GM06990 (cell line): ENCODE data around the gene RPL15.
"Not testable (repeated sequence)": the region's sequence is repeated elsewhere in the genome, so short reads cannot be mapped to it uniquely, and the experiment has no call there.

Source experiments
- DNase-seq: peaks from one replicate; pipeline ENCODE4 v3.0.0-alpha.2; 2011; ENCODE audit not compliant: insufficient read length; ENCODE audit errors: extremely low read depth
- H3K27me3 ChIP-seq: replicated peaks from 2 replicates; pipeline ENCODE4 v1.6.0; 2011; ENCODE audit warnings: low read length; ENCODE audit not compliant: control insufficient read depth, insufficient read depth
- H3K36me3 ChIP-seq: 2 replicates; pipeline ENCODE4 v1.5.1; 2011; ENCODE audit warnings: low read length; ENCODE audit not compliant: control insufficient read depth, insufficient read depth
- H3K4me3 ChIP-seq: replicated peaks from 2 replicates; pipeline ENCODE4 v1.5.1; 2011; ENCODE audit warnings: low read depth, mild to moderate bottlenecking, control low read depth, low read length
- TF ChIP-seq, protein P1 (sequence below): IDR thresholded peaks from 2 replicates; pipeline ENCODE4 v1.5.1; 2011; ENCODE audit warnings: low read length, control low read depth, mild to moderate bottlenecking, inconsistent platforms; ENCODE audit not compliant: insufficient read depth, poor library complexity, severe bottlenecking

Gene RPL15

DNA sequence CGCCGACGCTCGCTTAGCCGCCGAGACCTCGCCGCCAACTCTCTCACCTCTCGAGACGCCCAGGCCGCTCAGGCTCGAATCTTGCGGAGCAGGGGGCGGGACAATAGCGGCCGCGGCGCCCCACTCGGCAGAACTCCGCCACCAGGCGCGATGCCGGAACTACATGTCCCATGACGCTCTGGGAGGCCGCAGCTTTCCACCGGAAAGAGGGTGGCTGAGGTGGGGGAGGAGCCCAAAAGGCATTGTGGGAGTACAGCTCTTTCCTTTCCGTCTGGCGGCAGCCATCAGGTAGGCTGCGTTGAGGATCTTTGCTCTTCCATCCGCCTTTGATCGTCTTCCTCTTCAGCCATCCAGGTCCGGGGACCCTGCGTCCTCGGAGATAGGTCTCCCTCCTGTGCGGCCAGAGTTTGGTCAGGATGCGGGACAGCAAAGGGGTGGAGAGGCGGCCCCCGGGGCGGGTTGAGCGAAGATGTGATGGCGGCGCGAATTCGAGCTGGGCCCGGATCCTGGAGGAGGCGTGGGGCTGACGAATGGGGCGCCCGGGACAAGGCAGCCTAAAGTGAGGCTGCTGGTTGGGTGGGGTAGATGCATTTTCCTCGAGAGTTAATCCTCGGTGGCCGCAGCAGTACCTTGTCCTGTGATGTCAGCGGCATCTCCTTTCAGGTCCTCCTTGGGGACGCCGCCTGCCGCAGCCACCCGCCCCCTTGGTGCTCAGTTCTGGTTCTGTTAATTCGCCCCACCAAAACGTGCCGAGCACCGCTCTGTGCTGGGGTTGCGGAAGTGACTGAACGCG, at the start of gene RPL15, which contains the start of gene NKIRAS1:
Gene RPL15, plus strand, starts transcription at position 247 of the 793 bp plus-strand sequence. CDS start 728 bp downstream, outside the sequence.
Gene NKIRAS1, minus strand, starts transcription at position 105 of the 793 bp plus-strand sequence. CDS start 6,086 bp downstream, outside the sequence.
- H3K4me3 ChIP-seq, result peak within 1 kb of the TSS; percentile 98
- H3K27me3 ChIP-seq, result no peaks in the 10 kb centered on the region
- DNase-seq, result peak; percentile 97
- H3K36me3 ChIP-seq, result peaks cover 7% of the 10 kb centered on the region
- TF ChIP-seq, protein P1, sequence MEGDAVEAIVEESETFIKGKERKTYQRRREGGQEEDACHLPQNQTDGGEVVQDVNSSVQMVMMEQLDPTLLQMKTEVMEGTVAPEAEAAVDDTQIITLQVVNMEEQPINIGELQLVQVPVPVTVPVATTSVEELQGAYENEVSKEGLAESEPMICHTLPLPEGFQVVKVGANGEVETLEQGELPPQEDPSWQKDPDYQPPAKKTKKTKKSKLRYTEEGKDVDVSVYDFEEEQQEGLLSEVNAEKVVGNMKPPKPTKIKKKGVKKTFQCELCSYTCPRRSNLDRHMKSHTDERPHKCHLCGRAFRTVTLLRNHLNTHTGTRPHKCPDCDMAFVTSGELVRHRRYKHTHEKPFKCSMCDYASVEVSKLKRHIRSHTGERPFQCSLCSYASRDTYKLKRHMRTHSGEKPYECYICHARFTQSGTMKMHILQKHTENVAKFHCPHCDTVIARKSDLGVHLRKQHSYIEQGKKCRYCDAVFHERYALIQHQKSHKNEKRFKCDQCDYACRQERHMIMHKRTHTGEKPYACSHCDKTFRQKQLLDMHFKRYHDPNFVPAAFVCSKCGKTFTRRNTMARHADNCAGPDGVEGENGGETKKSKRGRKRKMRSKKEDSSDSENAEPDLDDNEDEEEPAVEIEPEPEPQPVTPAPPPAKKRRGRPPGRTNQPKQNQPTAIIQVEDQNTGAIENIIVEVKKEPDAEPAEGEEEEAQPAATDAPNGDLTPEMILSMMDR, result no peak

DNA sequence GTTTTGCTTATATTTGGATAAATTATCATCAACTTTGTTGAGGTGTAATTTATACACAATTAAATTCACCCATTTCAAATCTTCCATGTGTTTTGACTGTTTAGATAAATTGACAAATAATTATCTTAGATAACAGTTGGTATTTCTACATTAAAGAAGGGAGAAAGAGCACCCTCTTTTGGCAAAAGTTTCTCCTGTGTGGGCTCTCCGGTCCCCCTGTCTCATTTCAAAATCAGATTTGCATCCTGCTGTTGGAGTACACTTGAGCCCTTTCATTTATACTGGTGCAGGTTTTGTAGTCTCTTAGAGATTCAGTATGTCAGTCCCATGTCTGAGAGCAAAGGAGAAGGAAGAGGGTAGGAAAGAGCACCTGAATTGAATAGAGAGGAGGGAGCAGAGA, 49.5 kb upstream of the RPL15 start:
- TF ChIP-seq, protein P1, result peak; percentile 27
- no peak overlapping the region for H3K4me3 ChIP-seq
- no peaks in the 10 kb centered on the region; the same call in 1 of the 2 replicates for H3K36me3 ChIP-seq
- no peak for DNase-seq
- no peaks in the 10 kb centered on the region for H3K27me3 ChIP-seq

DNA sequence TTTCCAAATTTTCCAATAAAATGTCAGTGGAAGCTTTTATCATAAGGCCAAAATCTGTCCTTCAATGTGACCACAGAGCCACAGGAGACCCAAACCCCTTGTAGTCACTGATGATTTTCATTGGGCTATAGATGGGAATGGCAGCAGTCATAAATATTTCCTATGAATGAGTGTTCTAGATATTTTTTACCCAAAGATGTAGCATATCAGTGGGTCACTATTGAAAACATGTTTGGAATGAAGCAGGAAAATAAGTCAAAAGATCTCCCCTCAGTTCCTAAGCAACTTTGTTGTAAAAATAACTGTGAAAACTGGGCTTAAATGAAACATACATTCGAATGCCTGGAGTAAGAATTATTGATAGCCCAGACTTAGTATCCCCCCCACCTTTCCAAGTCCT, 49.1 kb upstream of the RPL15 start:
- TF ChIP-seq, protein P1, result no peak
- no peaks in the 10 kb centered on the region for H3K27me3 ChIP-seq
- DNase-seq, result no peak

DNA sequence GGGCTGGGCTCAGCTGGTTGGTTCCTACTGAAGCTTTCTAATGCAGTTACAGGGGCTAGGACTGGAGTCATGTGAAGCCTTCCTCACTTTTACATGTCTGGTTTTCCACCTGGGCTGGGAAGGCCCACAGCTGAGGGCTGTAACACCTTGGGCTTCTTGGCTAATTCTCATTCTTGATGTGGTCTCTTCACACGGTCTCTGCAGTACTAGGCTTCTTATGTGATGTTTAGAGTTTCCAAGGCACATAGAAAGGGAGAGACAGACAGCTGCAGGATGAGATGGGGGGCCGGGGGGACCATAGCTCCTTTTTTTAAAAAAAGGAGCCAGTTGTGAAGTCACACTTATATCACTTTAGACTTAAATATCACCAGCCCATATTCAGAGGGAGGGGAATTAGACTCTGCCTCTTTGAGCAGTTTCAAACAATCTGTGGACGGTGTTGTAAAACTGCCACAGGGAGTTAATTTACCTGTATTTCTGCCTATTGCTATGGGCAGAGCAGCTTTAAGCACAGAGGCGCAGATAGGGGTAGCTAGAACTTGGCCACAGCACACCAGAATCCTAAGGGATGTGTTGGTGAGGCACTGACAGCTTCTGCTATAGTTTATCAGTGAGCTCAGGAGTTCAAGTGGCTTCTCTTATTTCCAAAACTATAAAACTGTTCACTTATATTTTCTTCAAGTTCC, 46.8 kb upstream of the RPL15 start:
- no peak for DNase-seq
- no peaks in the 10 kb centered on the region; the same call in 1 of the 2 replicates for H3K36me3 ChIP-seq
- no peaks in the 10 kb centered on the region for H3K27me3 ChIP-seq
- no peak overlapping the region for H3K4me3 ChIP-seq
- TF ChIP-seq, protein P1, result no peak

More for the DNA sequence above, 49.1 kb upstream of the RPL15 start:
- H3K36me3 ChIP-seq, result no peaks in the 10 kb centered on the region; the same call in 1 of the 2 replicates
- no peak overlapping the region for H3K4me3 ChIP-seq

DNA sequence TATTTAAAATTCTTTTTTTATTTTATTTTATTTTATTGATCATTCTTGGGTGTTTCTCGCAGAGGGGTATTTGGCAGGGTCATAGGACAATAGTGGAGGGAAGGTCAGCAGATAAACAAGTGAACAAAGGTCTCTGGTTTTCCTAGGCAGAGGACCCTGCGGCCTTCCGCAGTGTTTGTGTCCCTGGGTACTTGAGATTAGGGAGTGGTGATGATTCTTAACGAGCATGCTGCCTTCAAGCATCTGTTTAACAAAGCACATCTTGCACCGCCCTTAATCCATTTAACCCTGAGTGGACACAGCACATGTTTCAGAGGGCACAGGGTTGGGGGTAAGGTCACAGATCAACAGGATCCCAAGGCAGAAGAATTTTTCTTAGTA, 46.3 kb upstream of the RPL15 start:
- DNase-seq, H3K36me3 ChIP-seq, H3K27me3 ChIP-seq, H3K4me3 ChIP-seq: not testable (repeated sequence)

DNA sequence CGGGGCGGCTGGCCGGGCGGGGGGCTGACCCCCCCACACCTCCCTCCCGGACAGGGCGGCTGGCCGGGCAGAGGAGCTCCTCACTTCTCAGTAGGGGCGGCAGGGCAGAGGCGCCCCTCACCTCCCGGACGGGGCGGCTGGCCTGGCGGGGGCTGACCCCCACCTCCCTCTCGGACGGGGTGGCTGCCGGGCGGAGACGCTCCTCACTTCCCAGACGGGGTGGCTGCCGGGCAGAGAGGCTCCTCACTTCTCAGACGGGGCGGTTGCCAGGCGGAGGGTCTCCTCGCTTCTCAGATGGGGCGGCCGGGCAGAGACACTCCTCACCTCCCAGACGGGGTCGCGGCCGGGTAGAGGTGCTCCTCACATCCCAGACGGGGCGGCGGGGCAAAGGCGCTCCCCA, 45.6 kb upstream of the RPL15 start:
- H3K27me3 ChIP-seq, H3K4me3 ChIP-seq, H3K36me3 ChIP-seq, DNase-seq: not testable (repeated sequence)
